ENCODE measurements around the gene POU2F2. TPM values are rescaled to one million over a fixed set of nuclear protein-coding genes. Genes with fewer than 3 reads are reported as not detected.

POU2F2 gene
- polyA plus RNA-seq, 1 of the 3 experiments (the other 2 are of a cell fraction): 0.49 TPM

DNA sequence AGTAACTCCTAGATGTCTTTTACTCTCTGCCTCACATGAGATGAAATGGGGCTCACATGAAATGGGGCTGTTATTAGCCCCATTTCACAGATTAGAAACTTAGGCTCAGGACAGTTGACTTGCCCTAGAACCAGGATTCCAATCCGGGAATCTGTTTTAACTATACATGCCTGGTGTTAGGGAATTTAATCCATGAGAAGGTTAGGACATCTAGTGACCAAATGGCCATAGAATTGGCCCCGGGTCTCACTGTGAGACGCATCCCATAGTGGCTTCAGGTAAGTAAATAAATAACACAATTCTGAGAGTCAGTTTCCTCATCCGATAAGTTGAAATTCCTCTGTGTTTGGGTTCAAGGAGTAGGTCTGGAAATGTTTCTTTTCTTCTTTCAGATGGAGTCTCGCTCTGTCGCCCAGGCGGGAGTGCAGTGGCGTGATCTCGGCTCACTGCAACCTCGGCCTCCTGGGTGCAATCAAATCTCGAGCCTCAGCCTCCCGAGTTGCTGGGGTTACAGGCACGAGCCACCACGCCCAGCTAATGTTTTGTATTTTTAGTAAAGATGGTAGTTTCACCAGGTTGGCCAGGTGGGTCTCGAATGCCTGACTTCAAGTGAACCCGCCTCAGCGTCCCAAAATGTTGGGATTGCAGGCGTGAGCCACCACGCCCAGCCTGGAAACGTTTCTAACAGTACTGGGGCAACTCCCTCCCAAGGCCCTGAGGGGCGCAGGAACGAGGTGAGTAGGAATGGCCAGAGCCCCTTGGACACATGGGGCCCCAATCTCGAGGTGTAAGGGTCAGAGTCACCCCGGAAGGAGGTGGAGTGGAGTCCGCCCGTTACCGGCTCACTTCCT, 57.5 kb downstream of the POU2F2 start:
- H2AFZ ChIP-seq (ENCODE audit: low read depth): peak overlapping the region; percentile 85
- peak overlapping the region; percentile 93 for H3K9ac ChIP-seq
- peaks cover 6 to 19% of the 10 kb centered on the region in 2 experiments; a peak in 2 of 4 replicates for H3K4me1 ChIP-seq (ENCODE audit: control insufficient read depth in 1 of 2, insufficient read depth in 2 of 2, low read depth in 1 of 2, low read length in 1 of 2)
- no peaks in the 10 kb centered on the region for H3K27me3 ChIP-seq (ENCODE audit: insufficient read depth)
- H3K36me3 ChIP-seq (replicated peaks in 1 of 2; ENCODE audit: control insufficient read depth in 1 of 2, insufficient read depth in 2 of 2, low read length in 1 of 2): peaks cover 13 to 14% of the 10 kb centered on the region in 2 experiments
- H4K20me1 ChIP-seq (ENCODE audit: insufficient read depth): peaks cover 32% of the 10 kb centered on the region
- 74% methylated on average over 25 of the region's 27 CpGs for WGBS (ENCODE audit: low lambda C conversion rate)
- peak overlapping the region; percentile 86 for H3K4me2 ChIP-seq
- H3K79me2 ChIP-seq (ENCODE audit: insufficient read depth): peaks cover 37% of the 10 kb centered on the region
- no peaks in the 10 kb centered on the region for H3K9me3 ChIP-seq
- H3K9me2 ChIP-seq: no peaks in the 10 kb centered on the region
- CTCF ChIA-PET: interaction anchor here (1.2 kb wide), 1 partner anchor 40 kb away, joined by 6 read pairs; no protein-coding TSS in a partner anchor
- no peak for TF ChIP-seq TEAD4 (IDR thresholded peaks at IDR 0.05; ENCODE audit: borderline replicate concordance, insufficient read depth)
- TF ChIP-seq SMC3 (IDR thresholded peaks at IDR 0.05; ENCODE audit: low read depth, low read length): no peak
- TF ChIP-seq, protein P1, sequence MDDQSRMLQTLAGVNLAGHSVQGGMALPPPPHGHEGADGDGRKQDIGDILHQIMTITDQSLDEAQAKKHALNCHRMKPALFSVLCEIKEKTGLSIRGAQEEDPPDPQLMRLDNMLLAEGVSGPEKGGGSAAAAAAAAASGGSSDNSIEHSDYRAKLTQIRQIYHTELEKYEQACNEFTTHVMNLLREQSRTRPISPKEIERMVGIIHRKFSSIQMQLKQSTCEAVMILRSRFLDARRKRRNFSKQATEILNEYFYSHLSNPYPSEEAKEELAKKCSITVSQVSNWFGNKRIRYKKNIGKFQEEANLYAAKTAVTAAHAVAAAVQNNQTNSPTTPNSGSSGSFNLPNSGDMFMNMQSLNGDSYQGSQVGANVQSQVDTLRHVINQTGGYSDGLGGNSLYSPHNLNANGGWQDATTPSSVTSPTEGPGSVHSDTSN (IDR thresholded peaks at IDR 0.05): no peak
- TF ChIP-seq CHD2 (IDR thresholded peaks at IDR 0.05; ENCODE audit: low read length, partially characterized antibody): no peak
- TF ChIP-seq GABPA (IDR thresholded peaks at IDR 0.05; ENCODE audit: low read depth): no peak
- TF ChIP-seq RAD21 (IDR thresholded peaks at IDR 0.05; ENCODE audit: low read length): no peak
- TF ChIP-seq RXRA (IDR thresholded peaks at IDR 0.05; ENCODE audit: borderline replicate concordance, low read depth): no peak
- no peak for TF ChIP-seq YY1 (IDR thresholded peaks at IDR 0.05; ENCODE audit: low read depth)
- TF ChIP-seq JUND (IDR thresholded peaks at IDR 0.05): no peak
- no peak for TF ChIP-seq EP300 (IDR thresholded peaks at IDR 0.05; ENCODE audit: borderline replicate concordance in 1 of 2, low read depth in 1 of 2, low read length in 1 of 2)
- TF ChIP-seq SIN3A (IDR thresholded peaks at IDR 0.05; ENCODE audit: borderline replicate concordance, low read depth, low read length): no peak
- TF ChIP-seq, protein P2, sequence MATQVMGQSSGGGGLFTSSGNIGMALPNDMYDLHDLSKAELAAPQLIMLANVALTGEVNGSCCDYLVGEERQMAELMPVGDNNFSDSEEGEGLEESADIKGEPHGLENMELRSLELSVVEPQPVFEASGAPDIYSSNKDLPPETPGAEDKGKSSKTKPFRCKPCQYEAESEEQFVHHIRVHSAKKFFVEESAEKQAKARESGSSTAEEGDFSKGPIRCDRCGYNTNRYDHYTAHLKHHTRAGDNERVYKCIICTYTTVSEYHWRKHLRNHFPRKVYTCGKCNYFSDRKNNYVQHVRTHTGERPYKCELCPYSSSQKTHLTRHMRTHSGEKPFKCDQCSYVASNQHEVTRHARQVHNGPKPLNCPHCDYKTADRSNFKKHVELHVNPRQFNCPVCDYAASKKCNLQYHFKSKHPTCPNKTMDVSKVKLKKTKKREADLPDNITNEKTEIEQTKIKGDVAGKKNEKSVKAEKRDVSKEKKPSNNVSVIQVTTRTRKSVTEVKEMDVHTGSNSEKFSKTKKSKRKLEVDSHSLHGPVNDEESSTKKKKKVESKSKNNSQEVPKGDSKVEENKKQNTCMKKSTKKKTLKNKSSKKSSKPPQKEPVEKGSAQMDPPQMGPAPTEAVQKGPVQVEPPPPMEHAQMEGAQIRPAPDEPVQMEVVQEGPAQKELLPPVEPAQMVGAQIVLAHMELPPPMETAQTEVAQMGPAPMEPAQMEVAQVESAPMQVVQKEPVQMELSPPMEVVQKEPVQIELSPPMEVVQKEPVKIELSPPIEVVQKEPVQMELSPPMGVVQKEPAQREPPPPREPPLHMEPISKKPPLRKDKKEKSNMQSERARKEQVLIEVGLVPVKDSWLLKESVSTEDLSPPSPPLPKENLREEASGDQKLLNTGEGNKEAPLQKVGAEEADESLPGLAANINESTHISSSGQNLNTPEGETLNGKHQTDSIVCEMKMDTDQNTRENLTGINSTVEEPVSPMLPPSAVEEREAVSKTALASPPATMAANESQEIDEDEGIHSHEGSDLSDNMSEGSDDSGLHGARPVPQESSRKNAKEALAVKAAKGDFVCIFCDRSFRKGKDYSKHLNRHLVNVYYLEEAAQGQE (IDR thresholded peaks at IDR 0.05; ENCODE audit: low read depth, low read length): no peak
- TF ChIP-seq, protein P3, sequence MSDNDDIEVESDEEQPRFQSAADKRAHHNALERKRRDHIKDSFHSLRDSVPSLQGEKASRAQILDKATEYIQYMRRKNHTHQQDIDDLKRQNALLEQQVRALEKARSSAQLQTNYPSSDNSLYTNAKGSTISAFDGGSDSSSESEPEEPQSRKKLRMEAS (IDR thresholded peaks at IDR 0.05; ENCODE audit: low read depth): no peak
- no peak for TF ChIP-seq POLR2AphosphoS5 (IDR thresholded peaks at IDR 0.05; ENCODE audit: low read depth, low read length)
- TF ChIP-seq FOXJ3 (CRISPR knock-in tag; IDR thresholded peaks at IDR 0.05): no peak
- no peak for TF ChIP-seq NRF1 (IDR thresholded peaks at IDR 0.05; ENCODE audit: low read depth, low read length)
- no peak for TF ChIP-seq MXI1 (IDR thresholded peaks at IDR 0.05; ENCODE audit: low read depth, low read length)
- TF ChIP-seq RFX5 (IDR thresholded peaks at IDR 0.05; ENCODE audit: low read length): no peak
- no peak for TF ChIP-seq GATA2 (CRISPR knock-in tag; IDR thresholded peaks at IDR 0.05)
- no peak for TF ChIP-seq FOXM1 (IDR thresholded peaks at IDR 0.05; ENCODE audit: low read depth)
- H3K27ac ChIP-seq (ENCODE audit: low read depth in 2 of 2, low read length in 1 of 2): peak overlapping the region; percentile 72 to 73
- H3K4me3 ChIP-seq (ENCODE audit: low read depth in 2 of 2, low read length in 1 of 2): peak overlapping the region; percentile 72 to 73
- peaks cover 6% of the 10 kb centered on the region for H3F3A ChIP-seq (replicated peaks; ENCODE audit: insufficient read depth)
- POLR2A ChIA-PET: no interaction called here
- peak; percentile 59 for DNase-seq

Data from SK-N-SH (cell line).